ENCODE data around the gene ZMYM4.

The ZMYM4 gene

GRCh38 chr1:35298464-35298863 is 30.0 kb downstream of the ZMYM4 start:
- no peak overlapping the region for H3K27ac ChIP-seq
- H3K4me3 ChIP-seq: no peak overlapping the region
- peak; percentile 15 for TF ChIP-seq CTCF (IDR thresholded peaks at IDR 0.05)
- DNase-seq (ENCODE audit: low spot score): no peak

- DNase-seq (ENCODE audit: low spot score): no peak
- TF ChIP-seq CTCF (IDR thresholded peaks at IDR 0.05): no peak
- Histone ChIP-seq H3K27ac (no peak overlapping the region), H3K4me3 (no peak overlapping the region)
Measured at GRCh38 chr1:35300376-35300775, 31.9 kb downstream of the ZMYM4 start.

- Histone ChIP-seq H3K4me3 (no peak overlapping the region), H3K27ac (peak overlapping the region; percentile 56 to 75)
- TF ChIP-seq CTCF (IDR thresholded peaks at IDR 0.05): no peak
- no peak for DNase-seq (ENCODE audit: low spot score)
Measured at GRCh38 chr1:35301674-35302392, 33.3 kb downstream of the ZMYM4 start.

- no peak for DNase-seq (ENCODE audit: low spot score)
- Histone ChIP-seq H3K27ac (no peak overlapping the region), H3K4me3 (no peak overlapping the region)
- TF ChIP-seq CTCF (IDR thresholded peaks at IDR 0.05): no peak
Measured at GRCh38 chr1:35305383-35305782, 36.9 kb downstream of the ZMYM4 start.

GRCh38 chr1:35315649-35316048 is 47.1 kb downstream of the ZMYM4 start:
- TF ChIP-seq CTCF (IDR thresholded peaks at IDR 0.05): no peak
- DNase-seq (ENCODE audit: low spot score): no peak

GRCh38 chr1:35316264-35316663 is 47.8 kb downstream of the ZMYM4 start:
- no peak for DNase-seq (ENCODE audit: low spot score)
- H3K27ac ChIP-seq: no peak overlapping the region
- H3K4me3 ChIP-seq: no peak overlapping the region
- TF ChIP-seq CTCF (IDR thresholded peaks at IDR 0.05): no peak

More at GRCh38 chr1:35315649-35316048, 47.1 kb downstream of the ZMYM4 start:
- Histone ChIP-seq H3K4me3 (no peak overlapping the region), H3K27ac (no peak overlapping the region)

GRCh38 chr1:35319988-35320713 is 51.6 kb downstream of the ZMYM4 start:
- no peak overlapping the region for H3K4me3 ChIP-seq
- no peak for TF ChIP-seq CTCF (IDR thresholded peaks at IDR 0.05)
- no peak for DNase-seq (ENCODE audit: low spot score)
- H3K27ac ChIP-seq: peak overlapping the region in 1 of 2 donors; percentile 54

All from coronary artery (tissue), 2 donors.